NCI-H345 treated with DMSO at 0.1 percent for 48 hours (cell line): ENCODE measurements around the gene INPP5A.
"Not testable (repeated sequence)": the region's sequence is repeated elsewhere in the genome, so short reads cannot be mapped to it uniquely, and the experiment has no call there.

ENCODE experiments used
- DNase-seq: peaks from one replicate; lab custom pipeline; 2025; ENCODE audit not compliant: unreplicated experiment; lab: John Stamatoyannopoulos, UW

INPP5A gene

DNA sequence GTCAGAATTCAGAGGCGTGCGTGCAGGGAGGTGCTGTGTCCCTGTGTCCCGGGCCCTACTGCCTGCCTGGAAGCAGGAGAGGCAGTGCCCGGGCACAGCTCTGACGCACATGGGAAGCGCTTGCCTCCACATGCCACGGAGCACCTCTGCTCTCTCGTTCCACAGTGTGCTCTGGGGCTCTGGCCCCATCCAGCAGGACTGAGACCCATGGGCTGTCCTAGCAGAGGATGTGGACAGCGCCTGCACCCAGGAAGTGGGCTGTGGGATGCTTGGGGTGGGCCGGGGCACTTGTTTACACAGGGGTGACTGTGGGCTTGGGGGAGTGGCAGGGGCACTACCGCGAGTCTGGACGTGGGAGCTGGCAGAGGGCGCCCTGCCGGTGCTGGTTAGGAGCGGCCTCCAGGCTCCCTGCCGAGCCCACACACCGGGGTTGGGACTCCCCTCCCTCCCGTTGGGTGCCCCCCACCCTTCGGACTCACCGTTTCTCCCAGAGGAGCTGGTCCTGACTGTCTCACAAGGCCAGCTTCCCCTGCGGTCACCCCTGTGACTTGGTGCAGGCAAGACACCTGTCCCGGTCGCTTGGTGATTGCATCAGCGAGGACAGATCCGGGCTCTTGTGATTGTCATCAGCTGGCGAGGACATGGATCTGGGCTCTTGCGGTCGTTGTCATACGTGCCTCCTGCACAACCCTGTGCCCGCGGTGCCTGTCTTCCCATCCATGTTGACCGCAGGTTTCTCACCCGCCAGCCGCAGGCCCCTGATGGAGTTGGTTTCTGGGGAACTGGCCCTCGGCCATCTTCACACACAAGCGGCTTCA lies 165.2 kb downstream of the INPP5A start:
- DNase-seq: no peak

DNA sequence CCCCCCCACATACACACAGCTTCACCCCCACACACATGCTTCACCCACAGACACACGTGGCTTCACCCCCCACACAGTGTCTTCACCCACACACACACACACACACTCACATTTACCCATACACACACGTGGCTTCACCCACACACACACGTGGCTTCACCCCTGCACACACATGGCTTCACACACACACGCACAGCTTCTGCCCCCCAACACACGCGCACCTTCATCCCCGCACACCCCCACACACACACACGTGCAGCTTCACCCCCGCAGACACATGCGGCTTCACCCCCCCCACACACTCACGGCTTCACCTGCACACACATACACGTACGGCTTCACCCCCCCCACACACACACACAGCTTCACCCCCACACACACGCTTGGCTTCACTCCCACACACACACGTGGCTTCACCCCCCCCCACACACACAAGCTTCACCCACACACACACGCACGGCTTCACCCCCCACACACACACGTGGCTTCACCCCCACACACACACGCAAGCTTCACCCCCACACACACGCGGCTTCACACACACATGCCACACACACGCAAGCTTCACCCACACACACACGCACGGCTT lies 165.9 kb downstream of the INPP5A start:
- no peak for DNase-seq

DNA sequence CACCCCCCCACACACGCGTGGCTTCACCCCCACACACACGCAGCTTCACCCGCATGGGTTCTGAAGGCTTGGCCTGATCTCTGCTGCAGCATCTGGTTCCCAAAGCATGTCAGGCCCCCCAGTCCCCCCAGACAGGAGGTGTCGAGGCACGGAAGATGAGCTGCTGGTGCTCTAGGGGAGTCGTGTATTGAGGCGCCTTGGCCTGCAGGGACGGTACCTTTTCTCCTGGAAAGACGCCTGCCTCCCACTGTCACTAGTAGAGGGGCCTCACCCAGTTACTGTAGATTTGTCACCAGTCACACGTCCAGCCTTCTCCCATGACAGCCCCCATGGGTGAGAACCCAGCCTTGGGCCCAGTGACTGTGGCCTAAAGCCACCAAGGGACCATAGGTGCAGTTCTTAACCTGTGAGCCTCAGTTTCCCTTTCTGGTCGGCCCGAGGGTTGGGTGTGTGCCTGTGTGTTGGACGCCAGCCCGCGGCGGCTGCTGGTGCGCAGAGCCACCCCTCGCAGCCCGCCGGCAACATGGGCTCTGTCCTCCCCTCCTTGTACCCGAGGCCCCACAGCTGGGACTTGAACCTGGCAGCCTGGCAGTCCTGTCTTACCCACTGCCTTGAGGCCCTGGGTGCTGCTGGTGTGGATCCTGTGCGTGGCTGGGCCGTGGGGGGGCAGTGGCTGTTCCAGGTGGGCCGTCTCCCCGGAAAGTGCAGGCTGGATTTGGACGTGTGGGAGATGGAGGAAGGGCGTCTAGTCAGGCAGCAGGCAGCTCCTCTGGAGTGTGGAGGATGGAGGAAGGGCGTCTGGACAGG lies 166.6 kb downstream of the INPP5A start:
- DNase-seq: no peak

DNA sequence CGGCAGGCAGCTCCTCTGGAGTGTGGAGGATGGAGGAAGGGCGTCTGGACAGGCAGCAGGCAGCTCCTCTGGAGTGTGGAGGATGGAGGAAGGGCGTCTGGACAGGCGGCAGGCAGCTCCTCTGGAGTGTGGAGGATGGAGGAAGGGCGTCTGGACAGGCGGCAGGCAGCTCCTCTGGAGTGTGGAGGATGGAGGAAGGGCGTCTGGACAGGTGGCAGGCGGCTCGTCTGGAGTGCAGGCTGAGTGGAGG lies 167.2 kb downstream of the INPP5A start:
- DNase-seq: not testable (repeated sequence)

DNA sequence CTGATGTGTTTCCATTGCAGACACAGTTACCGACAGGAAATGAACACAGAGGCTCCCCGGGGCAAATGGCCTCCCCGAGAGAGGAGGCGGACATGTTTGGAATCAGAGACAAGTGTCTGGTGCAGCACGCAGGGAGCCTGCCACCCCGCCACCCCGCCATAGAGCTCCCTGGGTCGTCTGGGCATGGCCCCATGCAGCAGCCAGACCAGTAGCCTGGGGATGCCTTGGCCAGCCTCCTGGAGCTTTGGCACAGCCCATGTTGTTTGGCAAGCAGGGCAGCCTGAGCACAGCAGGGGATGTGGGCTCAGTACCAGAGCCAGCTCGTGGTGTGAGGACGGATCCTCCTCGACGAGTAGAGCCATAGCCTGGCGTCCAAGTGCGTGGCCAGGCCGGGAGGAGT lies 167.6 kb downstream of the INPP5A start:
- no peak for DNase-seq

DNA sequence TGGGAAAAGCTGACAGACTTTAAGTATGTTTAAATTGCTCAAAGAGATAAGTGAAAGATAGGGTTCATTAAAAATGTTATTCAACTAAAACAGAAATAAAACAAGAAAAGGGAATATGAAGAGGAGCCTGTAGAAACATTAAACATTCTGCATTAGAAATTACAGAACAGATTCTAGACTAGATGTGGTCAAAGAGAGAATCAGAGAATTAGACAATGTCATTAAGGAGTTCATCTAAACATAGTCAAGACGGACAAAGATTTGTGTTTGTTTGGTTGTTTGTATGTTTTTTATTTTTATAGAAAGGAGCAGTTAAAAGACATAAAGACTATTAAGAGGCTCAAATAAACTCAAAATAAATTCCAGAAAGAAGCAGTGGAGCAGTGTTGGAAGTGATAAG lies 168.4 kb downstream of the INPP5A start:
- DNase-seq: no peak

DNA sequence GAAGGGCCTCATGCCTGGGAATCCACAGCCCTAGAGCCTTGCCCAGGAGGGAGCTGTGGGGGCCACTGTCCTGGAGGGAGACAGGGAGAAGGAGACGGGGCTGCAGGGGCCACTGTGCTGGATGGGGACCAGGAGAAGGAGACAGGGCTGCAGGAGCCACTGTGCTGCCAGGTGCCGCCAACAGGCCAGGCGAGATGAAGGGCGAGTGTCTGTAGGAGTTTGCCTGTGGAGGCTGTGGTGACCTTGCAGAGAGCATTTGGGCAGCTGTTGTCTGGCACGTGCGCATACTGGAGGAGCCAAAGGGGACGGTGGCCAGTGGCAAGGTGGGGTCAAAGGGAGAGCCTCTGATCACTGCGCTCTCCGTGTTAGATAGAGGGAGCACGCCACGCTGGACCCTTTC lies 169.1 kb downstream of the INPP5A start:
- DNase-seq: no peak

DNA sequence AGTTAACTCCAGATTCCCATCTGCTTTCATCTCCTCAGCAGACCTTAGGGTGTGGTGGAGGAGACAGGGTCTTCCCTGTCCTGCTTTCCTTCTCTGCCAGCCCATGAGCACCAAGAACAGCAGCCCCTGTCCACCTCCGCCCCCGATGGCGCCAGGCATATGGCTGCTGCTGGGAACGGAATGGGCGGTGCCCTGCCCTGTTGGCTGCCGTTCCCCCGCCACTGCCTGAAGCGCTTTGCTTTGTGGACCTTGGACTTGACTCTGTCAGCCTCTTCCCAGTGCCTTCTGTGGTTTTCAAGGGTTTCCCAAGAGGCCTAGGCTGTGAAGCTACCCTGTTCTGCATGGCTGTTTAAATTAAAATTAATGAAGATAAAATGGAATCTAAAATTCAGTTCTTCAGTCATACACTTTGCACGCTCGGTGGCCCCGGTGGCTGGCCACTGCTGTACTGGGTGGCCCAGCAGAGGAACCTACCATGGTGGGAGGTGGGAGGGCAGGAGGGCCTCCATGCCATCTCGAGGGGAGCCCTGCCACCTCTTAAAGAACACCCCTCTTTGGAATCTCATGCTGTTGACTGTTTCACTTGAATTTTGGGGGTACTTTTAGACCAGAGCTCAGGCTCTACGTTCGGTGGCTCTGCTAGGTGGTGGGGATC lies 169.7 kb downstream of the INPP5A start:
- no peak for DNase-seq

DNA sequence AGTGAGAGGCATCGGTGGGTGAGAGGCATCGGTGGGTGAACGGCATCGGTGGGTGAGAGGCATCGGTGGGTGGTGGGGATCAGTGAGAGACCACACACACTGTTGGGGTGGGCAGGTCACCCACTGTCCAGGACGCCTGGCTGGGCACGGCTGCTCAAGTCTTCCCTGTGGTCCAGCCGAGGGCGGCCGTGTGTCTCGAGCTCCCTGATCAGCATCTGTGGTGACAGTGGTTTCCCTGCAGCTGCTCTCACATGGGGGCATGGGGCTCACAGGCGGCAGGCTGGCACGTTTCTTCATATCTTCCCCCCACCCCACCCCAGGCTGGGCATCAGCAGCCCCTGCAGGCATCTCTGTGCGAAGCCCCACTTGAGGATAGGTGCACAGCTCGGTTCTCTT lies 170.2 kb downstream of the INPP5A start:
- no peak for DNase-seq

DNA sequence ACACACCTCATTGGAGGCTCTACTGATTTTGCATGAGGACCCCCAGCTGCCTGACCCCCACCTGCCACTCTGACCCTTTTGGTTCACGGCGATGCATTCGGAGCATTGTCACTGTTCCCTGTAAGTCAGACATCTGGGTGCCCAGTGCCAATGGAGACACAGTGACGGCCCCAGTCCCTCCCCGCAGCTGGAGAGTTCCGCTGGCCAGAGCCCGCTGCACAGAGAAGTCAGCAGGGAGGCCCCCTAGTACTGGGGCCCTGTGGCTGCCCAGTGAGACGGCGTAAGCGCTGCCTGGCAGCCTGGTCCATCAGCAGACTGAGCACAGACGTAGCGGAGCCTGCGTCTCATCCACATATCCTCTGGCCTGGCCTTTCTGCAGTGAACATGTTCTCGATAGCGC lies 170.9 kb downstream of the INPP5A start:
- no peak for DNase-seq

DNA sequence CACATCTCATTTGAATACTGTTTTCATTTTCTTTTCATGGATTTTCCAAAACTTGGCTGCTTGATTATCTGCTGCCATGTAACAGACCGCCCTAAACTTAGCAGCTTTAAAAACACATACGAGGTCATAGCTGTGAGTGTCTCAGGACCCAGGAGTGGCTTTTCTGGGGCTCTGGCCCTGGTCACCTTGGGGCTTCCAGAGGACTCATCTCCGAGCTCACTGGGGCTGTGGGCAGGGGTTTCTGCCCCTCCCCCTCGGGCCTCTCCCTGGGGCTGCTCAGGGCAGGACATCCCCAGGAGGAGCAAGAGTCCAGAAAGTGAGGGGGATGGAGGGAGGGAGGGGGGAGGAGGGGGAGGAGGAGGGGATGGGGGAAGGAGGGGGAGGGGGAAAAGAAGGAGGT lies 171.3 kb downstream of the INPP5A start:
- DNase-seq: no peak

DNA sequence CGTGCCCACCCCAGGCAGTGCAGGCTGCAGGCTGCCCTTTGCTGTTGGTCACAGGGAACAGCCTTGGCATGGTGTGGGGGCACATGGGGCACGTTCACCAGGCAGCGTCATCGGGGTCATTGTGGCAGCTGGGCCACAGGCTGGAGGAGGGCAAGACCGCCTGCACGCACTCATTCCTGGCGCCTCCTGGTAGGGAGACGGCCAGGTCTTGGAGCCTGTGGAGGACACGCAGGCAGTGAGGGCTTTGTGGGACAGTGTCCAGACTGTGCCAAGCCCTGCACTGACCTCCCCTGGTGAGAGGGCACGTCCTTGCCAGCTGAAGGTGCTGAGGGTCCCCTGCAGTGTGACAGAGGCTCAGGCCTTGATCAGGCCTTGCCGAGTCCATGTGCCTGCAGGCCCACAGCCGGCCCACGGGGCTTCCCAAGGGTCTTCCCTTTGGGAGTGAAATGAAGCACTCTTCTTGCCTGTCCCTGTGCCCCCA lies 171.9 kb downstream of the INPP5A start:
- no peak for DNase-seq

DNA sequence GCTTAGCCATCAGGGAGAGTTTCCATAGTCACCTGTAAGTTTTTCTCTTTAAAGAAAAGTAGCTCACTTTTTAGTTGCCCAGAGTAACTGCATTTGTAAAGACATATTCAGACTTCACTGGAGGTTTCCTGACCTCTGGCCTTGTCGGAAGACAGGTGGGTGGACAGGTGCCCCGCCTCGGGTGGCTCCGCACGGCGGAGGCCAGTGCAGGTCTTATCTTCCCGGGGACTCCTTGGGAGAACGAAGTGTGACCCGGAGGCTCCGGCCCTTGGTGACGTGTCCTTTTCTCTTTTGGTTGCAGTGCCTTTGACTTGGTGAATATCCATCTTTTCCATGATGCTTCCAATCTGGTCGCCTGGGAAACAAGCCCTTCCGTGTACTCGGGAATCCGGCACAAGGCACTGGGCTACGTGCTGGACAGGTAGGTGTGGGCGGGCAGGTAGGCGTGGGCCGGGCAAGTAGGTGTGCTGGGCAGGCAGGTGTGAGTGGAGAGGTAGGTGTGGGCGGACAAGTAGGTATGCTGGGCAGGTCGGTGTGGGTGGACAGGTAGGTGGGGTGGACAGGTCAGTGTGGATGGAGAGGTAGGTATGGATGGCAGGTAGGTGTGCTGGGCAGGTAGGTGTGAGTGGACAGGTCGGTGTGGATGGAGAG lies 172.6 kb downstream of the INPP5A start:
- DNase-seq: no peak

DNA sequence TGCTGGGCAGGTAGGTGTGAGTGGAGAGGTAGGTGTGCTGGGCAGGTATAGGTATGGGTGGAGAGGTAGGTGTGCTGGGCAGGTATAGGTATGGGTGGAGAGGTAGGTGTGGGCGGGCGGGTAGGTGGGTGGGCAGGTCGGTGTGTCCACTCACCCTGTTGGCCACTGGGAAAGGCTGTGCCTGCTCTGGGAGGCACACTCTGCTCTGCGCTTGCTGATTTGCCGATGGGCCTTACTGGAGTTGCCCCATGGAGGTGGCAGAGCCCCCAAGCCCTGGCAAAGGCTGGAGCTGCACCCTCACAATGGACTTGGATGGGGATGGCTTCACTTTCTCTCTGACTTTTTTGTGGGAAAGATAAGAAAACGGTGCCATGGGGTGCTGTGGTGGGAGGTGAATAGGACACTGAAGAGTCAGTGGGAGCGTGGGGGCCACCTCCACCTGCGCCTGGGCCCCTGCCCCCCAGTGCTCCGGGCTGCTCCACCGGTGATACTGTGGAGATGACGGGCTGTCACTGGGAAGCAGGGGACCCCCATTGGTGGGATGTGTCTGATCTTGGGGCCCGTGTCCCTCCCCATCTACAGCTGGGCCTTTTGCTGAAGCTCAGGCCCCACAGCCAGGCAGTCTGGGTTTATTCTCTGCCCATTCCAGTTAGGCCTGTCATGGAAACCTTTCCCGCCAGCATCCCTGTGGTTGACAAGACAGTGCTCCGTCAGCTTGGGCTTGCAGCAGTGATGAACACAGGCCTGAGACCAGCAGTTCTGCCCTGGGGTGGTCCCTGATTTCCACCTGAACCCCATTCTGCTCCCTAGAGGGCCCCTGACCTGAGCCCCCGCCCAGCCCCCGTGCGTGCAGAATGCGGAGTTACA lies 173.4 kb downstream of the INPP5A start:
- no peak for DNase-seq

DNA sequence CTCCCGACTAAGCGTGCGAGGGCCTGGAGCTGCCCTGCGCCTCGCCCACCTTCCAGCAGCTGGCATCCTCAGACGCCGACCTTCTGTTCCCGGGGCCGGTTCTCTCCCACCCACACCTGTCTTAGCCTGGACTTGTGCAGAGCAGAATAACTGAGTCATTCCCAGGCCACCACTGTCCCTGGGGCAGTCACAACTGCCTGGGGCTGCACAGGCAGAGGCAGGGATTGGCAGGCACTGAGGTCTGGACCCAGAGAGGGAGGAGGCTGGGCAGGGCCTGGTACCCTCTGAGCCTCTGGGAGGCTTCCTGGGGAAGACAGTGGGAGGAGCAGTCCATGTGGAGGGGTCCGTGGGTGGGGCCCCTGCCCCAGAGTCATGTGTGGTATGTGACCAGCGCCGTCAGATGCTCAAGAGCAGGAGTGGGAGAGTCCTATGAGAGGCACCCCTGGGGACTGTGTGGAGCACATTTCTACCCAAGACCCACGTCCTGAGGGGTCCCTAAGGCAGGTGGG lies 174.1 kb downstream of the INPP5A start:
- DNase-seq: no peak

DNA sequence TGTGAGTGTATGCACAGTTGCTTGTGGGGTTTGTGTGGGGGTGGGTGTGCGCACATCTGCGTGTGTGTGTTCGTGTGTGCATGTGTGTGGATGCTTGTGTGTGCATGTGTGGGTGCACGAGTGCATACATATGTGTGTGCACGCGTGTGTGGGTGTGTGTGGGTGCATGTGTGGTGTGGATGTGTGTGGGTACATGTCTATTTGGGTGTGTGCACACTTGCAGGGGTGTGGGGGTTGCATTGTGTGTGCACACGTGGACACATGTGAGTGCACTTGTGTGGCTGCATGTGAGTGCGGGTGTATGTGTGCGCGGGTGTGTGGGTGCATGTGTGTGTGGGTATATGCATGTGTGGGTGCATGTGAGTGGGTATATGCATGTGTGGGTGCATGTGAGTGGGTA lies 174.7 kb downstream of the INPP5A start:
- DNase-seq: no peak

DNA sequence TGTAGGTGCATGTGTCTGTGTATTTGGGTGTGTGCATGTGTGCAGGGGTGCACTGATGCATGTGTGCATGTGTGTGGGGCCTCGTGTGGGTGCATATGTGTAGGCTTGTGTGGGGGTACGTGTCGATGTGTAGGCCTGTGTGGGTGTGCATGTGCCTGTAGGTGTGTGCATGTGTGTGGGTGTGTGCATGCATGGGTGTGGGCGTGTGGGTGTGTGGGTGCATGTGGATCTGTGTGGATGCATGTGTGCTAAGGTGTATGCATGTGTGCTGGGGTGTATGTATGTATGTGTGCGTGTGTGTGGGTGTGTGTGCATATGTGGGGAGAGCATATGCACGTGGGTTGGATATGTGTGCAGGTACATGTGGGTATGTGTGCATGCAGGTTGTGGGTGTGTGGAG lies 175.2 kb downstream of the INPP5A start:
- no peak for DNase-seq

DNA sequence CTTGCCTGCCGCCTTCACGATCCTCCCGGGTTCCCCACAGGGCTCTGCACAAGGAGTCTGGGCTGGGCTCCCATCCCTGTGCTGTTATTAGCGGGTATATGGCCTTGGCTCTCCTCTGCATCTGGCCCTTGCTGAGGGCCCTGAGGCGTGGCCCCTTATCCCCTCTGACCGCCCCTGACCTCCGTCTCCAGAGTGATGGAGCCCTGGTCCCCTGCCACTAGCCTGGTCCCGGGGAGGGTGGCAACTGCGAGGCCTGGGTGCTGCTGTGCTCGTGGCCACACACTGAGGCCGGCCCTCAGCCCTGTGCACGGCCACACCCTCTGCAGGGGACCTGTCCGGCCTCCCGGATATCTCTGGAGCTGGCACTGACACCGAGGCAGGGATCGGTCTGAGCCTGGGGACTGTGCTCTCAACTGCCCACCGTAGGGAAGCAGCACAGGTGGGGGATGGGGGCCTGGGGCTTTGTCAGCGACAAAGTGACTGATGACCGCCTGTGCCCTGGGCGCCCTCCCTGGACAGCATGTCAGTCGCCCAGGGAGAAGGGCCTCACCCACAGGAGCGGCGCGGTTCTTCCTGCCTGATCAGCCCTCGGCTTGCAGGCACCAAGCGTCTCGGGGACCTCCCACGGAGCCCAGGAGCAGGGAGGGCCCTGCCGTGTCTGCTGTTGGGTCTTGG lies 176.0 kb downstream of the INPP5A start:
- no peak for DNase-seq
